ENCODE data around the gene ZDHHC4.
A peak's percentile ranks its signal among the peaks of the same experiment; 100 is the strongest.
"Not testable (repeated sequence)": the region's sequence is repeated elsewhere in the genome, so short reads cannot be mapped to it uniquely, and the experiment has no call there.

ZDHHC4 gene

DNA sequence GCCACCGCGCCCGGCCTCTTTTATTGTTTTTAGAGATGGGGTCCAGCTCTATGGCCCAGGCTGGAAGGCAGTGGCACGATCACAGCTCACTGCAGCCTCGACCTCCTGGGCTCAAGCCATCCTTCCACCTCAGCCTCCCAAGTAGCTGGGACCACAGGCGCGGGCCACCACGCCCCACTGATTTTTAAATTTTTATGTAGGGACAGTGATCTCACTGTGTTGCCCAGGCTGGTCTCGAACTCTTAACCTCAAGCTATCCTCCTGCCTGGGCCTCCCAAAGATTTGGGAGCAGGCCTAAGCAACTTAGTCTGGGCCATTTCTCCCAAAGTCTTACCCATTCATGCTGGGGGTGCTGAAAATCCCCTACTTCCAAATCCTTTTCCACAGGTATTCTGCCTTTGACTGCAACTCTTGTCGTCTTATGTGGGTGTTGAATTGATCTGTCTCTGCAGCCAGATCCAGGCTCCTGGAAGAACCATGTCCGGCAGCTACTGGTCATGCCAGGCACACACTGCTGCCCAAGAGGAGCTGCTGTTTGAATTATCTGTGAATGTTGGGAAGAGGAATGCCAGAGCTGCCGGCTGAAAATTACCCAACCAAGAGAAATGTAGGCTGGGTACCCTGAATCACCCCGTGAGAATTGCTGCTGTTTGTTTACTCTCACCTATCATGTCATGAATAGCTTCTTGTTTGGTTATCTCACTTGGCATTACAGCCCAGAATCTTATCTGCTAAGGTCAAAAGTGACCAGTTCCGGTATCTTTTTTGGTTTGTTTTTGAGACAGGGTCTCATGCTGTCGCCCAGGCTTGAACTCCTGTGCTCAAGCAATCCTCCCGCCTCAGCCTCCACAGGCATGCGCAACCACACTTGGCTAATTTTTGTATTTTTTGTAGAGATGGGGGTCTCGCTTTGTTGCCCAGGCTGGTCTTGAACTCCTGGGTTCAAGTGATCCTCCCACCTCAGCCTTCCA lies 1.1 kb downstream of the ZDHHC4 start:
- Histone ChIP-seq H3K27me3 (replicated peaks) (no peaks in the 10 kb centered on the region), H3K36me3 (replicated peaks) (peaks cover 6% of the 10 kb centered on the region), H3K27ac (no peak overlapping the region), H3K4me3 (ENCODE audit: low read depth, low read length) (peak overlapping the region; percentile 76)
- TF ChIP-seq, protein P1, sequence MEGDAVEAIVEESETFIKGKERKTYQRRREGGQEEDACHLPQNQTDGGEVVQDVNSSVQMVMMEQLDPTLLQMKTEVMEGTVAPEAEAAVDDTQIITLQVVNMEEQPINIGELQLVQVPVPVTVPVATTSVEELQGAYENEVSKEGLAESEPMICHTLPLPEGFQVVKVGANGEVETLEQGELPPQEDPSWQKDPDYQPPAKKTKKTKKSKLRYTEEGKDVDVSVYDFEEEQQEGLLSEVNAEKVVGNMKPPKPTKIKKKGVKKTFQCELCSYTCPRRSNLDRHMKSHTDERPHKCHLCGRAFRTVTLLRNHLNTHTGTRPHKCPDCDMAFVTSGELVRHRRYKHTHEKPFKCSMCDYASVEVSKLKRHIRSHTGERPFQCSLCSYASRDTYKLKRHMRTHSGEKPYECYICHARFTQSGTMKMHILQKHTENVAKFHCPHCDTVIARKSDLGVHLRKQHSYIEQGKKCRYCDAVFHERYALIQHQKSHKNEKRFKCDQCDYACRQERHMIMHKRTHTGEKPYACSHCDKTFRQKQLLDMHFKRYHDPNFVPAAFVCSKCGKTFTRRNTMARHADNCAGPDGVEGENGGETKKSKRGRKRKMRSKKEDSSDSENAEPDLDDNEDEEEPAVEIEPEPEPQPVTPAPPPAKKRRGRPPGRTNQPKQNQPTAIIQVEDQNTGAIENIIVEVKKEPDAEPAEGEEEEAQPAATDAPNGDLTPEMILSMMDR (IDR thresholded peaks at IDR 0.05; ENCODE audit: low read depth, low read length, missing control alignments): no peak
- no peak for DNase-seq
- in situ Hi-C loops (cut with HindIII; ENCODE audit: low pct_ligation_motif_present, low sequenced_read_pairs): no loop called here

DNA sequence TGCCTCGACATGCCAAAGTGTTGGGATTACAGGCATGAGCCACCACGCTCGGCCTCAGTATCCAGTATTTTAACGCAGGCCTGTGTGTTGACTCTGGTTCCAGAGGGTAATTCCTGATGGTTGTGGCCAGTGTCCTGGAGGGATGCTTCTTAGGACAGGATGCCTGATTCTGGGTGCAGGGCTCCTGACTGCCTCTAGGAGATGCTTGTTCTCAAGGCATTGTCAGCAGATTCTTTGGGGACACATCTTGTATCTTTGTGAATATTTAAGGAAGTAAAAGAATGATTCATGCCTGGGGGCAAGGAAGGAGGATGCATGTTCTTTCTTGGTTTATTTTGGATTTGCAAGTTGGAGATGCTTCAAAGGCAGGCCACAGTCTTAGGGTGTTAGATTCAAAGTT lies 2.2 kb downstream of the ZDHHC4 start:
- TF ChIP-seq, protein P1 (IDR thresholded peaks at IDR 0.05; ENCODE audit: low read depth, low read length, missing control alignments): peak; percentile 51
- no peak overlapping the region for H3K4me3 ChIP-seq (ENCODE audit: low read depth, low read length)
- DNase-seq: peak; percentile 27
- in situ Hi-C loops (cut with HindIII; ENCODE audit: low pct_ligation_motif_present, low sequenced_read_pairs): no loop called here
- H3K27me3 ChIP-seq (replicated peaks): no peaks in the 10 kb centered on the region
- H3K36me3 ChIP-seq (replicated peaks): peaks cover 6% of the 10 kb centered on the region
- no peak overlapping the region for H3K27ac ChIP-seq

DNA sequence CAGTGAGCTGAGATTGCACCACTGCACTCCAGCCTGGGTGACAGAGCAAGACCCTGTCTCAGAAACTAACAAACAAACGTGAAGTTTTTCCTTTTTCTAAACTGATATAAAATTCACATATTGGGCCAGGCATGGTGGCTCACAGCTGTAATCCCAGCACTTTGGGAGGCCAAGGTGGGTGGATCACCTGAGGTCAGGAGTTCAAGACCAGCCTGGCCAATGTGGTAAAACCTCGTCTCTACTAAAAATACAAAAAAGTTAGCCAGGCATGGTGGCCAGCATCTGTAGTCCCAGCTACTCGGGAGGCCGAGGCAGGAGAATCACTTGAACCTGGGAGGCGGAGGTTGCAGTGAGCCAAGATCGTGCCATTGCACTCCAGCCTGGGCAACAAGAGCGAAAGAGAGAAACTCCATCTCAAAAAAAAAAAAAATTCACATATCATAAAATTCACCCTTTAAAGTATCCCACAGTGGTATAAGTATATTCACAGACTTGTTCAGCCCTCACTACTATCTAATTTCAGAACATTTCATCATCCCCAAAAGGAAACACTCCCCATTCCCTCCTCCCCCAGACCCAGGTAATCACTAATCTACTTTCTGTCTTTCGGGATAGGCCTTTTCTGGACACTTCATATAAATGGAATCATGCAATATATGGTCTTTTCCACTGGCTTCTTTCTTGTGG lies 8.6 kb downstream of the ZDHHC4 start:
- DNase-seq; H3K27ac ChIP-seq; in situ Hi-C loops (cut with HindIII; ENCODE audit: low pct_ligation_motif_present, low sequenced_read_pairs); H3K27me3 ChIP-seq (replicated peaks); H3K4me3 ChIP-seq (ENCODE audit: low read depth, low read length); H3K36me3 ChIP-seq (replicated peaks): not testable (repeated sequence)

DNA sequence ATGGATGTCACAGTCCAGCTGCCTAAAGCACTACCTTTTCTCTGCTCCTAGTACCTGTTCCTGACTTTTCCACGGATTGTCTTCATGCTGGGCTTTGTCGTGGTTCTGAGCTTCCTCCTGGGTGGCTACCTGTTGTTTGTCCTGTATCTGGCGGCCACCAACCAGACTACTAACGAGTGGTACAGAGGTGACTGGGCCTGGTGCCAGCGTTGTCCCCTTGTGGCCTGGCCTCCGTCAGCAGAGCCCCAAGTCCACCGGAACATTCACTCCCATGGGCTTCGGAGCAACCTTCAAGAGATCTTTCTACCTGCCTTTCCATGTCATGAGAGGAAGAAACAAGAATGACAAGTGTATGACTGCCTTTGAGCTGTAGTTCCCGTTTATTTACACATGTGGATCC lies 11.3 kb downstream of the ZDHHC4 start:
- in situ Hi-C loops (cut with HindIII; ENCODE audit: low pct_ligation_motif_present, low sequenced_read_pairs): no loop called here
- Histone ChIP-seq H3K4me3 (ENCODE audit: low read depth, low read length) (no peak overlapping the region), H3K36me3 (replicated peaks) (peaks cover 8% of the 10 kb centered on the region), H3K27me3 (replicated peaks) (no peaks in the 10 kb centered on the region), H3K27ac (no peak overlapping the region)
- TF ChIP-seq, protein P1 (IDR thresholded peaks at IDR 0.05; ENCODE audit: low read depth, low read length, missing control alignments): no peak
- no peak for DNase-seq

DNA sequence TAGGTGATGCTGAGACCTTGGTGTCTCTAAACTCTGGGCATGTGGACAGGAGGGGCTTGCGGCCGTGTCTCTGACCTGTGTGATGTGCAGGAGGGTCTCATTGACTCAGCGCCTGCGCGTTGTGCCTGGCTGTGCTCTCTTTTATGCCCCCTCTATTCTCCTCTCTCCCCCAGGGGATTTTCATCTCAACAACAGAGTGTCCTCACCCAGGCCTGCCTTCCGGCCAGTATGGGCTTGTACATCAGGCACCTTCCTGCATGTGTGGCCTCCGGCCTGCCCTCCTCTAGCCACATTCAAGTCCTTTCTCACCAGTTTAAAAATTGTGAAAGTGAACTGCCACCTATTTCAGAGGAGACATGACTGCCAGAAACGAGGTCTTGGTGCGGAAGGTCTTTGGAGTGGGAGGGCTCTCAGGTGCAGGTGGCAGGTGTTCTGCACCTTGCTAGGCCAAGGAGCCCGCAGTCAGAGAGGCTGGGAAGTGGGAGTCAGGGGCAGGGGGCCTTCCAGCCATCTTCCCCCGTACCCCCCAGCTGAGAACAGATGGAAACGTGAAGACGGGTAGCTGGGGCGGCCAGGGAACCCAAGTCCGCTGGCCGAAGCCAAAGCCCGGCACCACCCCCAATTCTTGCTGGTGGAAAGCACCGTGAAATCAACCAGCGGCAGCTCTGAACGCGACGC lies 12.0 kb downstream of the ZDHHC4 start:
- peak overlapping the region; percentile 41 for H3K4me3 ChIP-seq (ENCODE audit: low read depth, low read length)
- H3K36me3 ChIP-seq (replicated peaks): peaks cover 10% of the 10 kb centered on the region
- in situ Hi-C loops (cut with HindIII; ENCODE audit: low pct_ligation_motif_present, low sequenced_read_pairs): no loop called here
- no peak overlapping the region for H3K27ac ChIP-seq
- no peaks in the 10 kb centered on the region for H3K27me3 ChIP-seq (replicated peaks)
- no peak for DNase-seq
- TF ChIP-seq, protein P1 (IDR thresholded peaks at IDR 0.05; ENCODE audit: low read depth, low read length, missing control alignments): peak; percentile 2
